ENCODE data around the gene RPL5.
"Not testable (repeated sequence)": the region's sequence is repeated elsewhere in the genome, so short reads cannot be mapped to it uniquely, and the experiment has no call there.

RPL5 gene

GRCh38 chr1:92831762-92832536, at the start of gene RPL5:
Gene RPL5, plus strand, starts transcription at chr1:92832040. Its CDS starts 75 bp downstream, at chr1:92832115.
- DNase-seq, result peak; percentile 99

- not testable (repeated sequence) for DNase-seq
These were observed 48.3 kb upstream of the RPL5 start for GRCh38 chr1:92783550-92783949.

GRCh38 chr1:92784021-92784638, 47.7 kb upstream of the RPL5 start:
- peak; percentile 45 for DNase-seq

GRCh38 chr1:92784639-92785500, 47.0 kb upstream of the RPL5 start, which contains the start of gene EVI5:
Gene EVI5, minus strand, starts transcription at chr1:92785108. Its CDS starts 48,562 bp downstream, at chr1:92736546.
- peak; percentile 97 for DNase-seq

- DNase-seq, result peak; percentile 37
These were observed 45.5 kb upstream of the RPL5 start for GRCh38 chr1:92786111-92786901.

- no peak for DNase-seq
These were observed 41.8 kb upstream of the RPL5 start for GRCh38 chr1:92790081-92790480.

- DNase-seq, result no peak
These were observed 41.0 kb upstream of the RPL5 start for GRCh38 chr1:92790867-92791266.

- no peak for DNase-seq
These were observed 40.3 kb upstream of the RPL5 start for GRCh38 chr1:92791487-92792066.

GRCh38 chr1:92792340-92792782, 39.5 kb upstream of the RPL5 start:
- DNase-seq, result peak; percentile 68

- DNase-seq, result no peak
These were observed 36.7 kb upstream of the RPL5 start for GRCh38 chr1:92795166-92795565.

GRCh38 chr1:92797297-92797696, 34.5 kb upstream of the RPL5 start:
- no peak for DNase-seq

GRCh38 chr1:92797961-92798360, 33.9 kb upstream of the RPL5 start:
- no peak for DNase-seq

GRCh38 chr1:92803140-92803887, 28.5 kb upstream of the RPL5 start:
- no peak for DNase-seq

GRCh38 chr1:92804721-92805201, 27.1 kb upstream of the RPL5 start:
- peak; percentile 91 for DNase-seq

- DNase-seq, result no peak
These were observed 26.6 kb upstream of the RPL5 start for GRCh38 chr1:92805216-92805615.

GRCh38 chr1:92808381-92808780, 23.5 kb upstream of the RPL5 start:
- DNase-seq, result no peak

GRCh38 chr1:92816732-92817131, 15.1 kb upstream of the RPL5 start:
- no peak for DNase-seq

GRCh38 chr1:92817137-92817697, 14.6 kb upstream of the RPL5 start:
- no peak for DNase-seq

- DNase-seq, result peak; percentile 71
These were observed 13.7 kb upstream of the RPL5 start for GRCh38 chr1:92817986-92818764.

- no peak for DNase-seq
These were observed 11.8 kb upstream of the RPL5 start for GRCh38 chr1:92820024-92820423.
